Fibroblast of lung (primary cell): Measurements from ENCODE around the gene NAGPA. TPM values are rescaled to one million over a fixed set of nuclear protein-coding genes. Genes with fewer than 3 reads are reported as not detected.

Experiments
- DNase-seq, 2 donors: peaks; one replicate each; pipeline versions ENCODE4 v3.0.0 to v3.0.0-alpha.2; 2010; ENCODE audit warnings: low read depth in 2 of 2
- H2AFZ ChIP-seq: 2 replicates; pipeline ENCODE4 v1.5.1; 2012; ENCODE audit warnings: low read length, control low read depth, inconsistent platforms
- H3K27ac ChIP-seq: 2 replicates; pipeline ENCODE4 v1.5.1; 2011; ENCODE audit warnings: low read length, control low read depth; ENCODE audit not compliant: insufficient read depth
- H3K27me3 ChIP-seq: 2 replicates; pipeline ENCODE4 v1.5.1; 2011; ENCODE audit warnings: mild to moderate bottlenecking, low read length; ENCODE audit not compliant: control insufficient read depth, insufficient read depth
- H3K36me3 ChIP-seq: 2 replicates; pipeline ENCODE4 v1.5.1; 2011; ENCODE audit warnings: low read length; ENCODE audit not compliant: control insufficient read depth, insufficient read depth
- H3K4me1 ChIP-seq: 2 replicates; pipeline ENCODE4 v1.5.1; 2011; ENCODE audit warnings: low read length; ENCODE audit not compliant: control insufficient read depth, insufficient read depth; ENCODE audit errors: extremely low read depth
- H3K4me2 ChIP-seq: 2 replicates; pipeline ENCODE4 v1.5.1; 2011; ENCODE audit warnings: low read length, control low read depth; ENCODE audit not compliant: insufficient read depth; ENCODE audit errors: extremely low read depth
- H3K4me3 ChIP-seq, 4 experiments: fragments of 200-600 bp in 1 of 4; sonication (generic) in 1 of 4; replicated peaks in 1 of 4; 2 replicates each; pipeline ENCODE4 v1.5.1; 2011 to 2016; ENCODE audit warnings: low read length in 4 of 4, low read depth in 3 of 4, mild to moderate bottlenecking in 3 of 4, control low read depth in 2 of 4, inconsistent platforms in 1 of 4, mixed read lengths in 1 of 4; ENCODE audit not compliant: insufficient read depth in 1 of 4; ENCODE audit errors: control extremely low read depth in 1 of 4
- H3K79me2 ChIP-seq: 2 replicates; pipeline ENCODE4 v1.5.1; 2012; ENCODE audit warnings: mild to moderate bottlenecking, low read length, inconsistent platforms; ENCODE audit not compliant: control insufficient read depth, insufficient read depth
- H3K9ac ChIP-seq: 2 replicates; pipeline ENCODE4 v1.5.1; 2011; ENCODE audit warnings: mild to moderate bottlenecking, low read length, control low read depth; ENCODE audit not compliant: insufficient read depth
- H3K9me3 ChIP-seq: 2 replicates; pipeline ENCODE4 v1.5.1; 2012; ENCODE audit warnings: low read depth, low read length; ENCODE audit not compliant: control insufficient read depth, insufficient read depth
- H4K20me1 ChIP-seq: 2 replicates; pipeline ENCODE4 v1.5.1; 2011; ENCODE audit warnings: low read length; ENCODE audit not compliant: control insufficient read depth, insufficient read depth; ENCODE audit errors: extremely low read depth
- CTCF ChIP-seq, 2 donors: IDR thresholded peaks in 1 of 2; conservative IDR thresholded peaks in 1 of 2; 1 replicate in 1 of 2; 2 replicates in 1 of 2; pipeline ENCODE4 v1.5.1; 2011 to 2012; ENCODE audit warnings: low read length in 2 of 2, control low read depth in 1 of 2, inconsistent platforms in 1 of 2, low read depth in 1 of 2, mild to moderate bottlenecking in 1 of 2
- EZH2 ChIP-seq: IDR thresholded peaks from 2 replicates; pipeline ENCODE4 v1.5.1; 2012; ENCODE audit warnings: low read length, control low read depth, mild to moderate bottlenecking; ENCODE audit errors: missing control alignments
- polyA plus RNA-seq, 2 donors: library from polyadenylated mRNA; depleted of rRNA in 1 of 2; stranded (reverse) in 1 of 2; unstranded in 1 of 2; fragments of >200 nt; gene quantifications; 2 replicates each; pipeline ENCODE4 v1.2.1, GENCODE V29; 2011 to 2012; ENCODE audit warnings: missing spikeins in 1 of 2
- total RNA-seq: library from RNA; depleted of rRNA; stranded (reverse); fragments of >200 nt; gene quantifications from 2 replicates; pipeline ENCODE4 v1.2.1, GENCODE V29; 2014

NAGPA gene
- total and polyA plus RNA-seq, 2 donors (not counting 1 experiment from before 2014, with no cell fraction given): 9.7 to 17.7 TPM

GRCh38 chr16:5026664-5027063 lies 7.1 kb downstream of the NAGPA start:
- H3K9me3 ChIP-seq: no peaks in the 10 kb centered on the region
- no peaks in the 10 kb centered on the region for H3K27me3 ChIP-seq
- H4K20me1 ChIP-seq: no peaks in the 10 kb centered on the region
- TF ChIP-seq EZH2: no peak
- TF ChIP-seq CTCF (conservative IDR thresholded peaks at IDR 0.05 in 1 of 2, IDR thresholded peaks at IDR 0.05 in 1 of 2; ENCODE audit: low read depth in 1 of 2, low read length in 2 of 2): no peak
- no peak overlapping the region for H3K4me2 ChIP-seq
- H3K36me3 ChIP-seq: no peaks in the 10 kb centered on the region
- no peak overlapping the region for H3K4me3 ChIP-seq
- H2AFZ ChIP-seq: no peak overlapping the region
- no peaks in the 10 kb centered on the region for H3K79me2 ChIP-seq
- no peaks in the 10 kb centered on the region for H3K4me1 ChIP-seq
- H3K9ac ChIP-seq: no peak overlapping the region
- no peak overlapping the region for H3K27ac ChIP-seq
- no peak for DNase-seq

DNA sequence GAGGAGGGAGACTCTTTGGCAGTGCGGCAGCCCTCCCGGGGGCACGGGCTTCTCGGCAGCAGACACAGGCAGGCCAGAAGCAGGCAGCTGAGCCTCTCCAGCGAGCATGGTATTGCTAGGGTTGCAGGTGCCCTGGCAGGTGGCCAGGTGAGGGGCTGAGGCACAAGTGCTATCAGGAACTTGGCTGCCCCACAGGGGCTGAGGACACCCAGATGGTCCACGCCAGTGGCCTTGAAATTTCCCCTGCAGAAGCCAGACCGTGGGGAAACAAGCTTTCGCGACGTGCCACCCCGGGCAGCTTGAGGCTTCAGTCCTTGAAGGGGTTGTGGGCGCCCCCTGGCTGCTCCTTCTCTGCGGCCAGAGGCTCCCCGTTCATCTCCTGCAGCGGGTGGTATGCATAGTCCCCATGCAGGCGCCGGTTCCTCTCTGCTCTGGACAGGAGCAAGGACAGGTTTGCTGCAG lies 8.5 kb downstream of the NAGPA start:
- Histone ChIP-seq H3K79me2 (no peaks in the 10 kb centered on the region), H3K4me2 (no peak overlapping the region), H3K9me3 (no peaks in the 10 kb centered on the region), H3K9ac (no peak overlapping the region), H3K4me3 (no peak overlapping the region), H4K20me1 (no peaks in the 10 kb centered on the region), H3K27ac (no peak overlapping the region), H3K4me1 (no peaks in the 10 kb centered on the region), H2AFZ (no peak overlapping the region), H3K36me3 (no peaks in the 10 kb centered on the region), H3K27me3 (no peaks in the 10 kb centered on the region)
- no peak for DNase-seq
- TF ChIP-seq CTCF (conservative IDR thresholded peaks at IDR 0.05 in 1 of 2, IDR thresholded peaks at IDR 0.05 in 1 of 2; ENCODE audit: low read depth in 1 of 2, low read length in 2 of 2) (peak in 1 of 2 donors; percentile 42), EZH2 (no peak)

- no peaks in the 10 kb centered on the region for H3K4me1 ChIP-seq
- DNase-seq: peak; percentile 16 to 20
- H3K27ac ChIP-seq: no peak overlapping the region
- TF ChIP-seq EZH2 (no peak), CTCF (conservative IDR thresholded peaks at IDR 0.05 in 1 of 2, IDR thresholded peaks at IDR 0.05 in 1 of 2; ENCODE audit: low read depth in 1 of 2, low read length in 2 of 2) (no peak)
- H4K20me1 ChIP-seq: no peaks in the 10 kb centered on the region
- H3K36me3 ChIP-seq: no peaks in the 10 kb centered on the region
- no peak overlapping the region for H3K4me3 ChIP-seq
- H2AFZ ChIP-seq: no peak overlapping the region
- H3K9ac ChIP-seq: no peak overlapping the region
- no peak overlapping the region for H3K4me2 ChIP-seq
- no peaks in the 10 kb centered on the region for H3K79me2 ChIP-seq
- no peaks in the 10 kb centered on the region for H3K9me3 ChIP-seq
- no peaks in the 10 kb centered on the region for H3K27me3 ChIP-seq
Observed at GRCh38 chr16:5024632-5025031, 9.1 kb downstream of the NAGPA start.
